Endothelial cell of umbilical vein (primary cell): ENCODE data around the gene SEPTIN3.

ENCODE experiments used
- CTCF ChIP-seq, 2 donors: IDR thresholded peaks; 1 replicate in 1 of 2; 2 replicates in 1 of 2; pipeline ENCODE4 v1.5.1; 2011; ENCODE audit warnings: low read length in 2 of 2, mild to moderate bottlenecking in 2 of 2, moderate library complexity in 2 of 2, control low read depth in 1 of 2, inconsistent platforms in 1 of 2, low read depth in 1 of 2; ENCODE audit not compliant: insufficient read depth in 1 of 2; ENCODE audit errors: extremely low read depth in 1 of 2
- EZH2 ChIP-seq: IDR thresholded peaks from 2 replicates; pipeline ENCODE4 v1.6.1; 2012; ENCODE audit warnings: borderline replicate concordance, low read depth, mild to moderate bottlenecking, moderate library complexity, low read length, inconsistent platforms; ENCODE audit not compliant: severe bottlenecking
- GATA2 ChIP-seq: IDR thresholded peaks from 2 replicates; pipeline ENCODE4 v1.7.0; 2011; ENCODE audit warnings: low read depth, mild to moderate bottlenecking, moderate library complexity, mixed read lengths, low read length; ENCODE audit not compliant: insufficient read length, insufficient read depth

GRCh38 chr22:41974691-41975290 is 5.5 kb downstream of the SEPTIN3 start:
- TF ChIP-seq EZH2: no peak
- TF ChIP-seq CTCF (IDR thresholded peaks at IDR 0.05; ENCODE audit: extremely low read depth in 1 of 2, insufficient read depth in 1 of 2, low read depth in 1 of 2, low read length in 2 of 2): no peak
- no peak for TF ChIP-seq GATA2
